SK-N-SH treated with all-trans-retinoic acid at 6 μM for 48 hours (cell line): Measurements from ENCODE around the gene CYS1.

Source experiments
- ATAC-seq: fragments of 200-7000 bp; cut with Tn5 transposase; 3 replicates; pipeline ENCODE4 v1.9.1; 2020; ENCODE audit warnings: mild to moderate bottlenecking, moderate library complexity
- ARNTL ChIP-seq: fragments of 450-650 bp; formaldehyde crosslinking; IDR thresholded peaks from 2 replicates; pipeline ENCODE4 v1.5.0; 2020; ENCODE audit warnings: low read depth, mild to moderate bottlenecking, moderate library complexity, borderline replicate concordance
- BACH2 ChIP-seq: fragments of 250-450 bp; sonication (Bioruptor Pico); IDR thresholded peaks from 2 replicates; pipeline ENCODE4 v1.9.0; 2021; ENCODE audit warnings: mild to moderate bottlenecking, borderline replicate concordance
- ESRRG ChIP-seq: fragments of 250-450 bp; sonication (Bioruptor Pico); IDR thresholded peaks from 2 replicates; pipeline ENCODE4 v1.6.1; 2021; ENCODE audit warnings: mild to moderate bottlenecking
- GLIS3 ChIP-seq: fragments of 250-450 bp; sonication (Bioruptor Pico); IDR thresholded peaks from 2 replicates; pipeline ENCODE4 v1.5.0; 2020; ENCODE audit warnings: mild to moderate bottlenecking, moderate library complexity
- ISL1 ChIP-seq: fragments of 250-450 bp; sonication (Bioruptor Pico); IDR thresholded peaks from 2 replicates; pipeline ENCODE4 v2.1.2; 2022; ENCODE audit warnings: mild to moderate bottlenecking, moderate library complexity
- OSR1 ChIP-seq: fragments of 250-450 bp; sonication (Bioruptor Pico); IDR thresholded peaks from 2 replicates; pipeline ENCODE4 v1.8.0; 2022; ENCODE audit warnings: moderate library complexity, mild to moderate bottlenecking, inconsistent platforms
- PATZ1 ChIP-seq: fragments of 250-450 bp; sonication (Bioruptor Pico); IDR thresholded peaks from 2 replicates; pipeline ENCODE4 v1.8.0; 2020; ENCODE audit warnings: mild to moderate bottlenecking, moderate library complexity, borderline replicate concordance
- PPARA ChIP-seq: fragments of 250-450 bp; sonication (Bioruptor Pico); IDR thresholded peaks from 2 replicates; pipeline ENCODE4 v1.5.0; 2020; ENCODE audit warnings: mild to moderate bottlenecking, borderline replicate concordance
- RARB ChIP-seq: fragments of 250-450 bp; sonication (Bioruptor Pico); IDR thresholded peaks from 2 replicates; pipeline ENCODE4 v1.8.0; 2021; ENCODE audit warnings: mild to moderate bottlenecking, moderate library complexity
- SNAI2 ChIP-seq: fragments of 250-450 bp; sonication (Bioruptor Pico); IDR thresholded peaks from 2 replicates; pipeline ENCODE4 v1.5.0; 2020; ENCODE audit warnings: mild to moderate bottlenecking, moderate library complexity
- TCF4 ChIP-seq: fragments of 250-450 bp; sonication (Bioruptor Pico); IDR thresholded peaks from 2 replicates; pipeline ENCODE4 v1.8.0; 2021; ENCODE audit warnings: mild to moderate bottlenecking, moderate library complexity, borderline replicate concordance
- TSHZ2 ChIP-seq: fragments of 250-450 bp; sonication (Bioruptor Pico); IDR thresholded peaks from 2 replicates; pipeline ENCODE4 v1.5.0; 2020; ENCODE audit warnings: mild to moderate bottlenecking, moderate library complexity
- ZC3H10 ChIP-seq: fragments of 250-450 bp; sonication (Bioruptor Pico); IDR thresholded peaks from 2 replicates; pipeline ENCODE4 v1.5.1; 2021; ENCODE audit warnings: mild to moderate bottlenecking, moderate library complexity
- ZFP3 ChIP-seq: fragments of 250-450 bp; sonication (Bioruptor Pico); IDR thresholded peaks from 2 replicates; pipeline ENCODE4 v1.5.0; 2020; ENCODE audit warnings: mild to moderate bottlenecking, moderate library complexity
- ZFP30 ChIP-seq: fragments of 450-650 bp; formaldehyde crosslinking; IDR thresholded peaks from 2 replicates; pipeline ENCODE4 v1.5.0; 2022; ENCODE audit warnings: mild to moderate bottlenecking, moderate library complexity
- ZNF565 ChIP-seq: fragments of 450-650 bp; formaldehyde crosslinking; conservative IDR thresholded peaks from 2 replicates; pipeline ENCODE4 v1.5.0; 2020; ENCODE audit warnings: low read depth, mild to moderate bottlenecking, moderate library complexity
- TF ChIP-seq, protein P1 (sequence below): fragments of 250-450 bp; sonication (Bioruptor Pico); IDR thresholded peaks from 2 replicates; pipeline ENCODE4 v1.8.0; 2021; ENCODE audit warnings: low read depth, mild to moderate bottlenecking, moderate library complexity, borderline replicate concordance
- TF ChIP-seq, protein P2 (sequence below): fragments of 250-450 bp; sonication (Bioruptor Pico); IDR thresholded peaks from 2 replicates; pipeline ENCODE4 v1.5.1; 2021; ENCODE audit warnings: mild to moderate bottlenecking, moderate library complexity

The CYS1 gene

GRCh38 chr2:10035053-10035422 is 45.2 kb downstream of the CYS1 start:
- TF ChIP-seq PATZ1 (CRISPR knock-in tag) (no peak), SNAI2 (CRISPR knock-in tag) (no peak)
- no peak for ATAC-seq

GRCh38 chr2:10034333-10035052 is 45.7 kb downstream of the CYS1 start:
- TF ChIP-seq RARB (CRISPR knock-in tag) (no peak), ISL1 (CRISPR knock-in tag) (no peak), ZNF565 (no peak), SNAI2 (CRISPR knock-in tag) (no peak), GLIS3 (CRISPR knock-in tag) (no peak), TSHZ2 (no peak), ZFP3 (no peak), BACH2 (CRISPR knock-in tag) (no peak), ZFP30 (CRISPR knock-in tag) (no peak), TCF4 (CRISPR knock-in tag) (no peak), PPARA (no peak), ESRRG (CRISPR knock-in tag) (no peak), OSR1 (no peak)
- TF ChIP-seq, protein P1, sequence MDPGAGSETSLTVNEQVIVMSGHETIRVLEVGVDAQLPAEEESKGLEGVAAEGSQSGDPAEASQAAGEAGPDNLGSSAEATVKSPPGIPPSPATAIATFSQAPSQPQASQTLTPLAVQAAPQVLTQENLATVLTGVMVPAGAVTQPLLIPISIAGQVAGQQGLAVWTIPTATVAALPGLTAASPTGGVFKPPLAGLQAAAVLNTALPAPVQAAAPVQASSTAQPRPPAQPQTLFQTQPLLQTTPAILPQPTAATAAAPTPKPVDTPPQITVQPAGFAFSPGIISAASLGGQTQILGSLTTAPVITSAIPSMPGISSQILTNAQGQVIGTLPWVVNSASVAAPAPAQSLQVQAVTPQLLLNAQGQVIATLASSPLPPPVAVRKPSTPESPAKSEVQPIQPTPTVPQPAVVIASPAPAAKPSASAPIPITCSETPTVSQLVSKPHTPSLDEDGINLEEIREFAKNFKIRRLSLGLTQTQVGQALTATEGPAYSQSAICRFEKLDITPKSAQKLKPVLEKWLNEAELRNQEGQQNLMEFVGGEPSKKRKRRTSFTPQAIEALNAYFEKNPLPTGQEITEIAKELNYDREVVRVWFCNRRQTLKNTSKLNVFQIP (CRISPR knock-in tag) = no peak
- TF ChIP-seq, protein P2, sequence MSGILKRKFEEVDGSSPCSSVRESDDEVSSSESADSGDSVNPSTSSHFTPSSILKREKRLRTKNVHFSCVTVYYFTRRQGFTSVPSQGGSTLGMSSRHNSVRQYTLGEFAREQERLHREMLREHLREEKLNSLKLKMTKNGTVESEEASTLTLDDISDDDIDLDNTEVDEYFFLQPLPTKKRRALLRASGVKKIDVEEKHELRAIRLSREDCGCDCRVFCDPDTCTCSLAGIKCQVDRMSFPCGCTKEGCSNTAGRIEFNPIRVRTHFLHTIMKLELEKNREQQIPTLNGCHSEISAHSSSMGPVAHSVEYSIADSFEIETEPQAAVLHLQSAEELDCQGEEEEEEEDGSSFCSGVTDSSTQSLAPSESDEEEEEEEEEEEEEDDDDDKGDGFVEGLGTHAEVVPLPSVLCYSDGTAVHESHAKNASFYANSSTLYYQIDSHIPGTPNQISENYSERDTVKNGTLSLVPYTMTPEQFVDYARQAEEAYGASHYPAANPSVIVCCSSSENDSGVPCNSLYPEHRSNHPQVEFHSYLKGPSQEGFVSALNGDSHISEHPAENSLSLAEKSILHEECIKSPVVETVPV (CRISPR knock-in tag) = no peak
- no peak for ATAC-seq

- no peak for TF ChIP-seq BACH2 (CRISPR knock-in tag)
- TF ChIP-seq SNAI2 (CRISPR knock-in tag) = no peak
- no peak for TF ChIP-seq ARNTL
- no peak for TF ChIP-seq ZFP30 (CRISPR knock-in tag)
- TF ChIP-seq ZC3H10 (CRISPR knock-in tag) = no peak
- TF ChIP-seq, protein P1 (CRISPR knock-in tag) = no peak
- TF ChIP-seq PATZ1 (CRISPR knock-in tag) = no peak
- TF ChIP-seq, all 23 proteins: peak for 0
- ATAC-seq = no peak
These were observed 46.8 kb downstream of the CYS1 start for GRCh38 chr2:10033251-10034006.
